CD4-positive, alpha-beta T cell treated with Interleukin-4 for 4 hours (primary cell): Measurements from ENCODE around the gene EVX2.

Experiments used
- DNase-seq: peaks from one replicate; pipeline ENCODE4 v3.0.0-alpha.2; 2020

The EVX2 gene

GRCh38 chr2:176106581-176107539 is 23.1 kb upstream of the EVX2 start, which contains the start of gene HOXD11:
Gene HOXD11, plus strand, starts transcription at chr2:176107280. Its CDS starts 76 bp downstream, at chr2:176107356.
- no peak for DNase-seq

GRCh38 chr2:176105730-176106580 is 22.2 kb upstream of the EVX2 start:
- no peak for DNase-seq

GRCh38 chr2:176105078-176105729 is 21.4 kb upstream of the EVX2 start:
- no peak for DNase-seq

GRCh38 chr2:176104316-176105077 is 20.7 kb upstream of the EVX2 start:
- no peak for DNase-seq

- no peak for DNase-seq
These were observed 20.1 kb upstream of the EVX2 start for GRCh38 chr2:176103742-176104315.

- DNase-seq, result no peak
These were observed 19.4 kb upstream of the EVX2 start for GRCh38 chr2:176103194-176103593.

GRCh38 chr2:176102309-176102866 is 18.6 kb upstream of the EVX2 start:
- DNase-seq, result no peak

- DNase-seq, result no peak
These were observed 18.1 kb upstream of the EVX2 start for GRCh38 chr2:176101842-176102241.

GRCh38 chr2:176101216-176101830 is 17.6 kb upstream of the EVX2 start:
- DNase-seq, result no peak

GRCh38 chr2:176100547-176101140 is 16.9 kb upstream of the EVX2 start:
- DNase-seq, result no peak

GRCh38 chr2:176099728-176100546 is 16.2 kb upstream of the EVX2 start, which contains the start of gene HOXD12:
Gene HOXD12, plus strand, starts transcription at chr2:176099795. Its CDS starts 7 bp downstream, at chr2:176099802.
- DNase-seq, result no peak

- no peak for DNase-seq
These were observed 15.5 kb upstream of the EVX2 start for GRCh38 chr2:176099159-176099727.

GRCh38 chr2:176098366-176099158 is 14.8 kb upstream of the EVX2 start:
- no peak for DNase-seq

GRCh38 chr2:176097820-176098365 is 14.1 kb upstream of the EVX2 start:
- no peak for DNase-seq

- peak; percentile 49 for DNase-seq
These were observed 13.4 kb upstream of the EVX2 start for GRCh38 chr2:176096986-176097819.

GRCh38 chr2:176096243-176096985 is 12.7 kb upstream of the EVX2 start:
- no peak for DNase-seq
